Right cardiac atrium (tissue), 5 donors: Measurements from ENCODE around the gene TSKU. TPM values are rescaled to one million over a fixed set of nuclear protein-coding genes. Genes with fewer than 3 reads are reported as not detected.
"Not testable (repeated sequence)": the region's sequence is repeated elsewhere in the genome, so short reads cannot be mapped to it uniquely, and the experiment has no call there.

ENCODE experiments used
- ATAC-seq, 2 donors: fragments of 200-7000 bp; cut with Tn5 transposase; one replicate each; pipeline versions ENCODE4 v1.8.0 to v1.9.1; 2020; ENCODE audit warnings: moderate library complexity in 2 of 2, mild to moderate bottlenecking in 1 of 2
- DNase-seq, 3 donors: peaks; one replicate each; pipeline ENCODE4 v3.0.0-alpha.2; 2020
- H3K27ac ChIP-seq: one replicate; pipeline ENCODE4 v1.5.1; 2013; ENCODE audit warnings: mild to moderate bottlenecking, low read length, control low read depth, moderate library complexity
- H3K27me3 ChIP-seq: one replicate; pipeline ENCODE4 v1.6.1; 2013; ENCODE audit not compliant: control insufficient read depth, insufficient read depth
- H3K4me1 ChIP-seq: one replicate; pipeline ENCODE4 v1.6.1; 2013; ENCODE audit warnings: low read length; ENCODE audit not compliant: control insufficient read depth, insufficient read depth
- H3K4me3 ChIP-seq: one replicate; pipeline ENCODE4 v1.5.1; 2013; ENCODE audit warnings: low read length, control low read depth
- H3K9me3 ChIP-seq: one replicate; pipeline ENCODE4 v1.6.1; 2013; ENCODE audit warnings: low read length; ENCODE audit not compliant: control insufficient read depth
- WGBS: extraction: QIAGEN DNeasy Blood & Tissue Kit; methylation state at CpG from one replicate; pipeline ENCODE4 v1.1.7; 2013; 5-methylcytosine and 5-hydroxymethylcytosine counted together
- intact Hi-C, 4 donors: fragments of 100-400 bp; cut with DNase I; formaldehyde crosslinking; loops; one replicate each; pipeline versions ENCODE4 v1.11.0 to v1.14.0; 2022 to 2023
- long read RNA-seq, 4 donors: library from polyadenylated mRNA; unstranded; transcript quantifications; one replicate each; pipeline ENCODE4 v2.0.0, GENCODE V29; 2020 to 2021
- polyA plus RNA-seq: library from polyadenylated mRNA; stranded (reverse); fragments of 200-250 nt; gene quantifications from one replicate; pipeline ENCODE4 v1.2.3, GENCODE V29; 2013
- total RNA-seq, 4 donors: library from RNA; stranded (reverse); fragmentation: NEBNext Ultra II Directional; extraction: Animal tissue kit (Norgen Biotek cat#: 25700); gene quantifications; one replicate each; pipeline ENCODE4 v1.2.1, GENCODE V29; 2021
- donor health status: healthy with polysubstance abuse.
- donor health status: DM: no; HTN: yes; CAD: no.
- donor health status: DM: no; HTN: no; CAD: no.
- donor health status: DM: no; HTN: yes; CAD: no; lungs with severe emphysema.
- donor health status: DM: yes; HTN: yes; CAD: no.

TSKU gene, protein sequence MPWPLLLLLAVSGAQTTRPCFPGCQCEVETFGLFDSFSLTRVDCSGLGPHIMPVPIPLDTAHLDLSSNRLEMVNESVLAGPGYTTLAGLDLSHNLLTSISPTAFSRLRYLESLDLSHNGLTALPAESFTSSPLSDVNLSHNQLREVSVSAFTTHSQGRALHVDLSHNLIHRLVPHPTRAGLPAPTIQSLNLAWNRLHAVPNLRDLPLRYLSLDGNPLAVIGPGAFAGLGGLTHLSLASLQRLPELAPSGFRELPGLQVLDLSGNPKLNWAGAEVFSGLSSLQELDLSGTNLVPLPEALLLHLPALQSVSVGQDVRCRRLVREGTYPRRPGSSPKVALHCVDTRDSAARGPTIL
- total RNA-seq = 10 to 100 TPM; 10.6 to 26.8 (median 15.3) TPM
- polyA plus RNA-seq = 14.1 TPM
- long read RNA-seq, donor 1, transcript TSKU-201 (2 exons, 2,712 nt) = major isoform, 47 of 57 reads
- long read RNA-seq, donor 1, partial matches to known transcripts = 10 of 57 reads
- long read RNA-seq, donor 1, other reads (novel, unspliced or antisense) = 0 of 57 reads
- long read RNA-seq, donor 2, transcript TSKU-201 (2 exons, 2,712 nt) = major isoform, 10 of 16 reads
- long read RNA-seq, donor 2, partial matches to known transcripts = 0 of 16 reads
- long read RNA-seq, donor 2, other reads (novel, unspliced or antisense) = 6 of 16 reads
- long read RNA-seq, donor 3, transcript TSKU-201 (2 exons, 2,712 nt) = major isoform, 102 of 141 reads
- long read RNA-seq, donor 3, partial matches to known transcripts = 37 of 141 reads
- long read RNA-seq, donor 3, other reads (novel, unspliced or antisense) = 1 of 141 reads
- long read RNA-seq, donor 4, transcript TSKU-201 (2 exons, 2,712 nt) = major isoform, 19 of 34 reads
- long read RNA-seq, donor 4, partial matches to known transcripts = 12 of 34 reads
- long read RNA-seq, donor 4, other reads (novel, unspliced or antisense) = 2 of 34 reads

DNA sequence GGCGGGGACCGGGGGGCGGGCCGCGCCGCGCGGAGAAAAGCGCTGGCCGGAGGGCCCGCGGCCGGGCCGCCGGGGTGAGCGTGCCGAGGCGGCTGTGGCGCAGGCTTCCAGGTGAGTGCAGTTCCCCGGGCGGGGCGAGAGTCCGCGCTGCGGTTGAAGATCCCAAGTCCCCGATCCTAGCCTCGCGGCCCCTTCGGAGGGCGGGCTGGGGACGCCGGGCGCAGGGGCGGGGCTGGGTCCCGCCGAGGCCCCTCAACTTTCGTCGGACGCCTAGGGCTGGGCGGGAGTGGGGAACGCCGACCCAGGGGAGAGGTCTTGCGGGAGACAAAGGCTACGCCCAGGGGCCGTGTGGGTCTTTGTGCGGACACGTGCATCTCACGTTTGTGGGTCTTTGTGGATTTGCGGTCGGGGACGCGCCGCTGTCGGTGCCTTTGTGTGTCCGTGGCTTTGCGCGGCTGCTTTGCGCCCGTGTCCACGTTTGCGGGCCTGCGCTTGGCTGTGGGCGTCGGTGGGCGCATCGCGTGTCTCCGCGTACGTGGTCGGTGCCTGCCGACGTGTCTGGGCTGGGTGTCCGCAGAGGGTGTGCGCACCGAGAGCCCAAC lies at the start of gene TSKU:
TSKU (plus strand) TSS at position 63 of the 602 bp plus-strand sequence. CDS start 12,261 bp downstream, outside the sequence.
- WGBS = under 1% methylated on average over 76 of the region's 76 CpGs
- Histone ChIP-seq H3K27me3 (no peaks in the 10 kb centered on the region), H3K4me1 (peaks cover 3% of the 10 kb centered on the region), H3K27ac (peak within 1 kb of the TSS; percentile 70), H3K4me3 (peak within 1 kb of the TSS; percentile 74), H3K9me3 (no peaks in the 10 kb centered on the region)
- intact Hi-C loops = no loop called here
- ATAC-seq (peak; percentile 39 to 58), DNase-seq (peak in 1 of 3 donors; percentile 55)

DNA sequence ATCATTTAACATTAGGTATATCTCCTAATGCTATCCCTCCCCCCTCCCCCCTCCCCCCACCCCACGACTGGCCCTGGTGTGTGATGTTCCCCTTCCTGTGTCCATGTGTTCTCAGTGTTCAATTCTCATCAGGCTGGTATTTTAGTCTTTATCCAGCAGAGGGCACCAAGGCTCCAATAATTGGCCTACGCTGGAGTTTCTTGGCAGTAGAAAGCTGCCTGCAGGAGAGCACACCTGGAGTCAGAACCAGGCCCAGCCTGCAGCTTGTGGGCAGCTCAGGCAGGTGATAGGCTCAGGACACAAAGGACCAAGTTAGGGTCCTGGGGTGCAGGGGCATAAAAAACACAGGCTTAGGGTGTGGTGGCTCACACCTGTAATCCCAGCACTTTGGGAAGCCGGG lies 49.2 kb upstream of the TSKU start:
- ATAC-seq = peak; percentile 45 to 53
- 32% methylated on average over 3 of the region's 3 CpGs for WGBS
- H3K9me3 ChIP-seq, H3K27ac ChIP-seq, H3K27me3 ChIP-seq, DNase-seq, H3K4me1 ChIP-seq, H3K4me3 ChIP-seq: not testable (repeated sequence)
- intact Hi-C loops = loop anchor here (2.0 to 10.0 kb wide), 6 partner anchors 65 to 361 kb away; partner anchors contain the start of gene B3GNT6 (in 1 of the 4)

DNA sequence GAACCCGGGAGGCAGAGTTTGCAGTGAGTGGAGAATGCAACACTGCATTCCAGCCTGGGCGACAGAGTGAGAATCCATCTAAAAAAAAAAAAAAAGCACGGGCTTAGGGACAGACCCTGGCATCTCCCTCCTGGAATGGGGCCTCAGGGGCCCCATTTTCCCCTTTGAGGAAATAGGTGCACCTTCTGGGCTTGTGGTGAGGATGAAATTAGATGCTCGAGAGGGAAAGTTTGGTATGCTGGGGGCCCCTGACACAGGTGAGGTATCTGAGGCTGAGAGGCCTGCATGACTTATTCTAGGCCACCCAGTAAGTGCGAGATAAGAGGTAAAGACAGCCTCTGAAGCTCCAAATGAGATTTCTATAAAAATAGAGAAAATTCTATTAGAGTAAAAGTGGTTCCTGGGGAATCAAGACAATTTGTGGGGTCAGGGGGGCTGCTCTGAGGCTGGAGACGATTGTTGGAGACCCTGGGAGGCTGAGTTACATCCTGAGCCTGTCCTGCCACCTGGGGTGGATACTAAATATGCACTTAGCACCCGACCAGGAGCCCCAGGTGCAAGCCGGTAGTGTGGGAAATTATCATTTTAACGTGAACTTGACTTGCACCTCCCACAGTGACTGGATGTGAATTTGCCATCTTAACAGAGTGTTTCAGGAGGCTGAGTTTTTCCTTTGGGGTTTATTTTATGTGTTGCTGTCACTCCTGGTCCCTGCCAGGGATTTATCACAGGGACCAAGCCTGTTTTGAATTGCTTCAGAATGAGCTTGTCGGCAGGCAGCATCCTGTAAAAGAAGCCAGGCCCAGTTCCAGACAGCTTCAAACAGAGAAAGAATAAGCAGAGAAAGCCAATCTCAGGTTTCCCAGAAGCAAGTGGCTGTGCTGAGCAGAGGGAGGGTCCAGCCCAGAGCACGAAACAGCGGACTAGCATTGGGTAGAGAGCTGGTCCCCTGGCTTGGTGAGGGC lies 48.4 kb upstream of the TSKU start:
- WGBS = 66% methylated on average over 12 of the region's 12 CpGs
- Histone ChIP-seq H3K27me3 (no peaks in the 10 kb centered on the region), H3K4me3 (no peak overlapping the region), H3K27ac (no peak overlapping the region), H3K9me3 (no peaks in the 10 kb centered on the region), H3K4me1 (no peaks in the 10 kb centered on the region)
- intact Hi-C loops = loop anchor here (2.0 to 10.0 kb wide), 7 partner anchors 64 to 360 kb away; partner anchors contain the start of gene B3GNT6 (in 1 of the 4)
- DNase-seq (no peak), ATAC-seq (peak; percentile 21)

DNA sequence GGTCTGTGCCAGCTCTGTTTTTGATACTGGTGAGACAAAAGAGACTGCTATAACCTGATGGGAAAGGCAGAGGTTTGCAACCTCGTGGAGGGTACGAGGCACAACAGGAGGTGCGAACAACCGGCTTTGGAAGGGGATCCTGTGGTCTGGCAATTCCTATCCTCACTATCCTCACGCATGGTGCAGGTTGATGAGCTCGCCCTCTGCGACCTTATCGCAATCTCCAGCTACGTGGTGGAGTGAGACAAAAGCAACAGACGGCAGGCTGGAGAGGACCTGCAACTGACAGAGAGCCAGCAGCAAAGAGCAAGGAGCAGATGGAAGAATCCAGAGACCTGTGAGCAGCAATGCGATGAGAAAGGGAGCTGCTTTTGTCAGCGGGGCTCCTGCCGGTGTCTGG lies 47.3 kb upstream of the TSKU start:
- no peak overlapping the region for H3K4me3 ChIP-seq
- intact Hi-C loops = loop anchor here (2.0 to 10.0 kb wide), 5 partner anchors 63 to 359 kb away; partner anchors contain the start of gene B3GNT6 (in 1 of the 4)
- DNase-seq (no peak), ATAC-seq (no peak)
- H3K27ac ChIP-seq = no peak overlapping the region
- no peaks in the 10 kb centered on the region for H3K27me3 ChIP-seq
- no peaks in the 10 kb centered on the region for H3K9me3 ChIP-seq
- H3K4me1 ChIP-seq = no peaks in the 10 kb centered on the region
- 88% methylated on average over 13 of the region's 13 CpGs for WGBS

DNA sequence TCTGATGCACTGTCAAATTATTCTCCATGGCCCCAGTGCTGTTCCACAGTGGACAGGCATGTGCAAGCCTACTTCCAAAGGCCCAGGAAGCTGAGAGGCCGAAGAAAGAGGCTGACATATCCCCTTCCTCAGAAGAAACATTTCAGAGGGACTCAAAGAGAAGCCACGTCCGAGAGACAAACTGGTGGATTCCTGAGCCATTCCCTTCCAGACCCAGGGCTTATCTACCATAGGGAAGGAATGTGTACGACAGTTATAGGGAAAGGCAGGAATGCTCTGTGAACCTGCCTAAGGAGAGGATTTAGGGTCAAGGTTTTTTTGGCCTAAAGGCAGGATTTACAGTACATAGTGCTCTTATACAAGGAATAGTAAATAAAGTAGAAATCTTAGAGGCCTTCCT lies 46.9 kb upstream of the TSKU start:
- DNase-seq = no peak
- no peak overlapping the region for H3K4me3 ChIP-seq
- H3K27ac ChIP-seq = no peak overlapping the region
- WGBS = 93% methylated on average over 4 of the region's 4 CpGs
- no peaks in the 10 kb centered on the region for H3K27me3 ChIP-seq
- no peaks in the 10 kb centered on the region for H3K9me3 ChIP-seq
- no peak for ATAC-seq
- intact Hi-C loops = loop anchor here in 3 of 4 donors (5.0 to 10.0 kb wide), 4 partner anchors 179 to 359 kb away; partner anchors contain the start of gene B3GNT6 (in 1 of the 3)
- H3K4me1 ChIP-seq = no peaks in the 10 kb centered on the region

DNA sequence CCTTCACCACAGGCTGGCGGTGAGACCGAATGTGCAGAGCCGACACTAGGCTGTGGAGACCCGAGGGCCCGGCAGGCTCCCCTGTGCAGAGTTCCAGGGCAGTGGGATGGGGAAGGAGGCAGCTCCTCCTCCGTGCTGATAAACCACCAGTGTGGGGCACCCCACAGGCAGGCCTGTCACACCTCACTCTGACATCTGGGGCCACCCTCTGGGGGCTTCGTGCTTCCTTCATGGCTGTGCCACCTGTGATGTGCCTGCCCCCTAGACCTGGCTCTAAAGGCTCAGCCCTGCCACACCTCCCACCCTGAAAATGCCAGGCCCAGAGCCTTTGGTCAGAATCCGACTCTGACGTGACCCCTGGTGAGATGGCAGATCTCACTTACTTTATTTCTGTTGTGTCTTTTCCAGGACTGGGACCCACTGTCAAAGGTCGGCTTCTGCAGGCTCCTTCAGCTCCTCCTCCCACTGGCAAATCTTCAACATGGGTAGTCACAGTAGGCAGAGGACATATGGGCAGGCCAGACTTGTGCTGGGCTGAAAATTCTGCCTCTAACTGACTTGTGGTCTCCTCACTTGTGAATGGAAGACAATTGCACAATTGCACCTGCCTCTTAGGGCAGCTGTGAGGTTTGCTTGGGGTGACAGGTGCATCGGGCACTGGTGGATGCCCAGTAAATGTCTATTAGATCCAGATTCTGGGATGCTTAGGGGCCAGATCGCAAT lies 46.2 kb upstream of the TSKU start:
- ATAC-seq (no peak), DNase-seq (no peak)
- no peaks in the 10 kb centered on the region for H3K9me3 ChIP-seq
- intact Hi-C loops = loop anchor here in 3 of 4 donors (5.0 to 10.0 kb wide), 4 partner anchors 178 to 358 kb away; partner anchors contain the start of gene B3GNT6 (in 1 of the 3)
- H3K4me1 ChIP-seq = no peaks in the 10 kb centered on the region
- 90% methylated on average over 12 of the region's 12 CpGs for WGBS
- no peak overlapping the region for H3K4me3 ChIP-seq
- H3K27ac ChIP-seq = no peak overlapping the region
- no peaks in the 10 kb centered on the region for H3K27me3 ChIP-seq

DNA sequence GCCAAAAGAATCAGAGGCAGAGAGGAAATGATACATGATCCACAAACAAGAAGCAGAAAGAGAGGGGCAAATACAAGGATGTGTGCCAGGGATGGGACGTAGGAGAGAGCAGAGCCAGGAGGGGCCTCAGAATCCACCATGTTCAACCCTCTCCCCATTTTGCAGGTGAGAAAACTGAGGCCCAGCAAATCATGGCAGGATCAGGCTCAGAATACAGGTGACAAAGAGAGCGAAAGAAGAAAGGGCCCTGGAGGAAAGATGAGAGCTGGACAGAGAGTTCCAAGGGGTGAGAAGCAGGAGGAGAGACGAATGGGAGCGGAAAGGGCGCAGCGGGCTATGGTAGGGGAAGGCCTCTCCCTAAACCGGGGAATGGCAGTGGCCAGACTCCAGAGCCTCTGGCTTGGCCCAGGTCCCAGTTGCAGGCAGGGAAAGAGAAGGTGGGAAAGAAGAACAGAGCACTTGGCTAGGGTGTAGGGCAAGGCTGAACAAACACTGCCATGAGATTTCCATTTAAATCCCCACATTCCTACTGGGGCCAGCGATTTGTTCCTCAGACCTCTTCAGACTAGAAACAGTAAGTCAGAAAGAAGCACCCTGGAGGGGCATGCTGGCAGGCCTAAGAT lies 44.4 kb upstream of the TSKU start:
- peak in 1 of 3 donors; percentile 53 for DNase-seq
- intact Hi-C loops = loop anchor here in 3 of 4 donors (5.0 to 10.0 kb wide), 4 partner anchors 176 to 356 kb away; partner anchors contain the start of gene B3GNT6 (in 1 of the 3)
- Histone ChIP-seq H3K27ac (no peak overlapping the region), H3K9me3 (no peaks in the 10 kb centered on the region), H3K4me1 (no peaks in the 10 kb centered on the region), H3K27me3 (no peaks in the 10 kb centered on the region), H3K4me3 (no peak overlapping the region)
- 75% methylated on average over 8 of the region's 8 CpGs for WGBS
- ATAC-seq = peak; percentile 44 to 78

DNA sequence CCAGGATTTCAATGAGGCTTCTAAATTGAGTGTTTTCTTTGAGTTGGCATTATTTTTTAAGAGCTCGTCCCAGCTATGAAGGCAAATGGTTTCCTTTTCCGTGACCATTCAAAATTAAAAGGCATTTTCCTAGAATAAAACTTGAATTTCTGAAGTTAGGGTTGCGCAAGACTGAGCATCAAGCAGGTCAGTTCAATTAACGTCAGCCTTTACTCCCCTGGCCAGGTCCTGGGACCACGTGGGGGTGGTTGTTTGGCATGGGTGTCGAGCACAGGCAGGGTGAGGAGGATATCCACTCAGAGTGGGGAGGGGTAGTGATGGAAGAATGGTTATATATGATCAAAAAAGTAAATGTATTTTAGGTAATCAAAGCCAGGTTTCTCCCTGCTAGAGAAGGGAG lies 43.4 kb upstream of the TSKU start:
- intact Hi-C loops = loop anchor here in 3 of 4 donors (5.0 to 10.0 kb wide), 4 partner anchors 175 to 355 kb away; partner anchors contain the start of gene B3GNT6 (in 1 of the 3)
- 78% methylated on average over 6 of the region's 6 CpGs for WGBS
- ATAC-seq (no peak), DNase-seq (no peak)
- Histone ChIP-seq H3K9me3 (no peaks in the 10 kb centered on the region), H3K27ac (no peak overlapping the region), H3K4me1 (no peaks in the 10 kb centered on the region), H3K27me3 (no peaks in the 10 kb centered on the region), H3K4me3 (no peak overlapping the region)

DNA sequence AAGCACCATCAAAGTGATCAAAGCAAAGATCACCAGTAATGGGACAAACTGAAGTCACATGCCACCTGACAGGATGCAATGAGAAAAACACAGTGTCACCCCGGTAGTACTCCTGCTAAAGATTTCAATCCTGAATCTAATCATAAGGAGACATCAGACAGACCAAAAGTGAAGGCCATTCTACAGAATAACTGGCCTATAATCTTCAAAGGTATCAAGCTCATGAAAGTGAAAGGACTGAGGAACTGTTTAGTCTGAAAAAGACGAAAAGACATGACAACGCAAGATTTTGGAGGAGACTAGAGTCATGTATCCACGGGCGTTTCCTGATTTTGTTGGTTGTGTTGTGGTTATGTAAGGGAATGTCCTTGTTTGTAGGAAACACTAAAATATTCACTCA lies 42.4 kb upstream of the TSKU start:
- H3K27ac ChIP-seq = no peak overlapping the region
- H3K4me3 ChIP-seq = no peak overlapping the region
- ATAC-seq (no peak), DNase-seq (no peak)
- peaks cover 5% of the 10 kb centered on the region for H3K4me1 ChIP-seq
- intact Hi-C loops = no loop called here
- no peaks in the 10 kb centered on the region for H3K27me3 ChIP-seq
- WGBS = 62% methylated on average over 5 of the region's 5 CpGs
- no peaks in the 10 kb centered on the region for H3K9me3 ChIP-seq
